Measurements from ENCODE around the gene OSBPL3.

GRCh38 chr7:24828891-24829661 is 150.9 kb downstream of the OSBPL3 start:
- TF ChIP-seq REST (IDR thresholded peaks at IDR 0.05; ENCODE audit: low read depth, low read length) (no peak), TAF1 (IDR thresholded peaks at IDR 0.05; ENCODE audit: borderline replicate concordance, low read depth, low read length) (no peak), CTCF (IDR thresholded peaks at IDR 0.05) (no peak), SMC3 (IDR thresholded peaks at IDR 0.05; ENCODE audit: low read depth, low read length) (no peak), RAD21 (IDR thresholded peaks at IDR 0.05; ENCODE audit: low read length) (no peak), SIN3A (IDR thresholded peaks at IDR 0.05; ENCODE audit: borderline replicate concordance, low read depth, low read length) (no peak), FOXJ3 (CRISPR knock-in tag; IDR thresholded peaks at IDR 0.05) (no peak)
- TF ChIP-seq, protein P1, sequence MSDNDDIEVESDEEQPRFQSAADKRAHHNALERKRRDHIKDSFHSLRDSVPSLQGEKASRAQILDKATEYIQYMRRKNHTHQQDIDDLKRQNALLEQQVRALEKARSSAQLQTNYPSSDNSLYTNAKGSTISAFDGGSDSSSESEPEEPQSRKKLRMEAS (IDR thresholded peaks at IDR 0.05; ENCODE audit: low read depth), result no peak

Data from SK-N-SH (cell line).